SK-N-SH (cell line): ENCODE measurements around the gene CLIC4. TPM values are rescaled to one million over a fixed set of nuclear protein-coding genes. Genes with fewer than 3 reads are reported as not detected.
A peak's percentile ranks its signal among the peaks of the same experiment; 100 is the strongest.

Experiments used
- CTCF ChIA-PET: fragments of 300-600, 350-600 bp; formaldehyde crosslinking; extraction: SDS; loops from one replicate; lab custom pipeline; 2021; lab: Yijun Ruan, JAX
- POLR2A ChIA-PET: fragments of 350-600 bp; sonication (Branson Sonifier 250); formaldehyde crosslinking; extraction: SDS; loops from one replicate; lab custom pipeline; 2020; ENCODE audit warnings: antibody characterized with exemption, inconsistent platforms; lab: Yijun Ruan, JAX
- DNase-seq: peaks from one replicate; pipeline ENCODE4 v3.0.0; 2012
- H2AFZ ChIP-seq: fragments of 200-600 bp; sonication (generic); 2 replicates; pipeline ENCODE4 v1.8.1; 2016; ENCODE audit warnings: antibody characterized with exemption, mild to moderate bottlenecking, low read depth
- H3F3A ChIP-seq: fragments of 200-600 bp; sonication (generic); replicated peaks from 2 replicates; pipeline ENCODE3; 2016; ENCODE audit warnings: antibody characterized with exemption, mild to moderate bottlenecking; ENCODE audit not compliant: insufficient read depth
- H3K27ac ChIP-seq, 2 experiments: fragments of 200-500 bp in 1 of 2; fragments of 200-600 bp in 1 of 2; sonication (Bioruptor generic) in 1 of 2; sonication (generic), shearing (Covaris generic) in 1 of 2; 2 replicates each; pipeline versions ENCODE4 v1.5.1 to v1.6.1; 2014 to 2016; ENCODE audit warnings: low read depth in 2 of 2, inconsistent platforms in 1 of 2, low read length in 1 of 2, mild to moderate bottlenecking in 1 of 2, mixed read lengths in 1 of 2
- H3K27me3 ChIP-seq: fragments of 200-600 bp; sonication (generic), shearing (Covaris generic); 2 replicates; pipeline ENCODE4 v1.6.1; 2016; ENCODE audit warnings: mixed run types; ENCODE audit not compliant: insufficient read depth
- H3K36me3 ChIP-seq, 2 experiments: fragments of 200-500 bp in 1 of 2; fragments of 200-600 bp in 1 of 2; sonication (Bioruptor generic) in 1 of 2; sonication (generic) in 1 of 2; replicated peaks in 1 of 2; 2 replicates each; pipeline versions ENCODE3 to v1.5.1; 2014 to 2016; ENCODE audit warnings: low read length in 1 of 2, mild to moderate bottlenecking in 1 of 2; ENCODE audit not compliant: insufficient read depth in 2 of 2, control insufficient read depth in 1 of 2
- H3K4me1 ChIP-seq, 2 experiments: fragments of 200-500 bp in 1 of 2; fragments of 200-600 bp in 1 of 2; sonication (Bioruptor generic) in 1 of 2; sonication (generic), shearing (Covaris generic) in 1 of 2; 2 replicates each; pipeline versions ENCODE4 v1.5.1 to v1.6.1; 2014 to 2016; ENCODE audit warnings: low read depth in 1 of 2, low read length in 1 of 2, mixed run types in 1 of 2; ENCODE audit not compliant: insufficient read depth in 2 of 2, control insufficient read depth in 1 of 2
- H3K4me2 ChIP-seq: fragments of 200-600 bp; sonication (generic), shearing (Covaris generic); 2 replicates; pipeline ENCODE4 v1.6.1; 2017; ENCODE audit warnings: mixed run types
- H3K4me3 ChIP-seq, 2 experiments: fragments of 200-500 bp in 1 of 2; fragments of 200-600 bp in 1 of 2; sonication (Bioruptor generic) in 1 of 2; sonication (generic), shearing (Covaris generic) in 1 of 2; 2 replicates each; pipeline versions ENCODE4 v1.5.1 to v1.8.1; 2014 to 2016; ENCODE audit warnings: low read depth in 2 of 2, inconsistent platforms in 1 of 2, low read length in 1 of 2, mild to moderate bottlenecking in 1 of 2, mixed read lengths in 1 of 2, moderate library complexity in 1 of 2
- H3K79me2 ChIP-seq: fragments of 200-600 bp; sonication (generic); 2 replicates; pipeline ENCODE4 v1.8.1; 2017; ENCODE audit warnings: mild to moderate bottlenecking; ENCODE audit not compliant: insufficient read depth
- H3K9ac ChIP-seq: fragments of 200-600 bp; sonication (generic); 2 replicates; pipeline ENCODE4 v1.6.1; 2017; ENCODE audit warnings: mixed run types
- H3K9me2 ChIP-seq: fragments of 200-600 bp; sonication (generic); 2 replicates; pipeline ENCODE4 v1.6.1; 2017; ENCODE audit warnings: mixed run types
- H3K9me3 ChIP-seq: fragments of 200-600 bp; sonication (generic); 2 replicates; pipeline ENCODE4 v1.6.1; 2017; ENCODE audit warnings: mixed run types, mild to moderate bottlenecking, moderate library complexity
- H4K20me1 ChIP-seq: fragments of 200-600 bp; sonication (generic); 2 replicates; pipeline ENCODE4 v1.6.1; 2017; ENCODE audit warnings: mild to moderate bottlenecking, mixed run types; ENCODE audit not compliant: insufficient read depth
- CHD2 ChIP-seq: fragments of 150-350 bp; IDR thresholded peaks from 2 replicates; pipeline ENCODE4 v1.6.1; 2018; ENCODE audit warnings: low read length; ENCODE audit not compliant: partially characterized antibody
- CTCF ChIP-seq: fragments of 200-600 bp; sonication (generic); IDR thresholded peaks from 2 replicates; pipeline ENCODE4 v1.6.1; 2017; ENCODE audit warnings: antibody characterized with exemption, mild to moderate bottlenecking, moderate library complexity
- EP300 ChIP-seq, 2 experiments: IDR thresholded peaks; 2 replicates each; pipeline versions ENCODE4 v1.4.0 to v1.6.1; 2012; ENCODE audit warnings: borderline replicate concordance in 1 of 2, low read depth in 1 of 2, low read length in 1 of 2
- EZH2phosphoT487 ChIP-seq: fragments of 200-600 bp; sonication (generic); IDR thresholded peaks from 2 replicates; pipeline ENCODE4 v1.6.1; 2017; ENCODE audit warnings: low read depth, mixed run types, mild to moderate bottlenecking, antibody characterized with exemption, moderate library complexity, borderline replicate concordance
- FOSL2 ChIP-seq: IDR thresholded peaks from 2 replicates; pipeline ENCODE4 v1.4.0; 2012; ENCODE audit warnings: low read depth, mild to moderate bottlenecking, moderate library complexity, borderline replicate concordance
- GABPA ChIP-seq: IDR thresholded peaks from 2 replicates; pipeline ENCODE4 v1.4.0; 2012; ENCODE audit warnings: low read depth, mild to moderate bottlenecking
- GATA2 ChIP-seq: sonication (generic); formaldehyde crosslinking; IDR thresholded peaks from 2 replicates; pipeline ENCODE4 v1.5.0; 2020; ENCODE audit warnings: mild to moderate bottlenecking, missing genetic modification reagents
- JUND ChIP-seq: IDR thresholded peaks from 2 replicates; pipeline ENCODE4 v1.4.0; 2012
- MAX ChIP-seq: IDR thresholded peaks from 2 replicates; pipeline ENCODE4 v1.4.0; 2012; ENCODE audit warnings: low read depth
- MXI1 ChIP-seq: IDR thresholded peaks from 2 replicates; pipeline ENCODE4 v1.6.1; 2012; ENCODE audit warnings: mild to moderate bottlenecking, low read depth, low read length, improper control_type of control experiment
- NFIC ChIP-seq: IDR thresholded peaks from 2 replicates; pipeline ENCODE4 v1.4.0; 2012; ENCODE audit warnings: borderline replicate concordance
- RAD21 ChIP-seq: IDR thresholded peaks from 2 replicates; pipeline ENCODE4 v1.6.1; 2012; ENCODE audit warnings: mild to moderate bottlenecking, low read length
- RFX5 ChIP-seq: IDR thresholded peaks from 2 replicates; pipeline ENCODE4 v1.6.1; 2012; ENCODE audit warnings: mild to moderate bottlenecking, improper control_type of control experiment, low read length
- SIN3A ChIP-seq: IDR thresholded peaks from 2 replicates; pipeline ENCODE4 v1.6.1; 2012; ENCODE audit warnings: low read depth, mild to moderate bottlenecking, low read length, moderate library complexity, borderline replicate concordance
- SMC3 ChIP-seq: IDR thresholded peaks from 2 replicates; pipeline ENCODE4 v1.6.1; 2012; ENCODE audit warnings: low read depth, low read length, improper control_type of control experiment
- TAF1 ChIP-seq: IDR thresholded peaks from 2 replicates; pipeline ENCODE4 v1.6.1; 2012; ENCODE audit warnings: low read depth, mild to moderate bottlenecking, low read length, moderate library complexity, borderline replicate concordance
- TEAD4 ChIP-seq: IDR thresholded peaks from 2 replicates; pipeline ENCODE4 v1.4.0; 2012; ENCODE audit warnings: mild to moderate bottlenecking, borderline replicate concordance; ENCODE audit not compliant: insufficient read depth
- YY1 ChIP-seq: IDR thresholded peaks from 2 replicates; pipeline ENCODE4 v1.4.0; 2012; ENCODE audit warnings: low read depth, mild to moderate bottlenecking
- WGBS: methylation state at CpG from one replicate; pipeline ENCODE4 v1.1.6; 2017; ENCODE audit warnings: low lambda C conversion rate; 5-methylcytosine and 5-hydroxymethylcytosine counted together
- polyA plus RNA-seq, 3 experiments: library from polyadenylated mRNA; depleted of rRNA; stranded (reverse); fragments of >200 nt; gene quantifications; 2 replicates each; pipeline ENCODE4 v1.2.3, GENCODE V29; 2012
- TF ChIP-seq, protein P1 (sequence below): IDR thresholded peaks from 2 replicates; pipeline ENCODE4 v1.4.0; 2012; ENCODE audit warnings: low read depth, borderline replicate concordance

CLIC4 gene
- polyA plus RNA-seq, 1 of the 3 experiments (the other 2 are of a cell fraction): 66.4 TPM

DNA sequence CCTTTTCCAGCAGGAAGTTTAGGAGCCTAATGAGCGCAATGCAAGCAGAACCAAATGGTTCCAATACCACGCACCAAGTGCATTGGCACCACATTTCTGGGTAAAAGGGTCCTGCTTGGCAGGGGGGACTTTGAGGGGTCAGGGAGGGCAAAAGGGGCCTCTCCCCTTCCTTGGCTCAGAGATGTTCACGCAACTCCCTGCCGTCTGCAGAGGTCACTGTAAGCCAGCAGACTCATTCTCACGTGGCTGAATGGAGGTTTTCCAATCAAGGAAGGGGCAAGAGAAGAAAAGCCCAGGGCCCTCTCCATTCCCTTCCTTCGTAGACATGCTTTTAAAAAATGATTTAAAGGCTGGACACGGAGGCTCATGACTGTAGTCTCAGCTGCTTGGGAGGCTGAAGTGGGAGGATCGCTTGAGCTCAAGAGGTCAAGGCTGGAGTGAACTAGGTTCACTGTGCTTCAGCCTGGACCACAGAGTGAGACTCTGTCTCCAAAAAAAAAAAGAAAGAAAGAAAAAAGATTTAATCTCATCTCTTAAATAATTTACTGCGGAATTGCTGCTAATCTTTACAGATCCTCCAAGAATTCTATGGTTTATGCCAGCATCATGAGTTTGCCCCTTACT is 104.5 kb downstream of the CLIC4 start:
- Histone ChIP-seq H3F3A (peaks cover 19% of the 10 kb centered on the region), H3K36me3 (peaks cover 0 to 23% of the 10 kb centered on the region in 2 experiments), H3K9me2 (no peaks in the 10 kb centered on the region), H3K9me3 (no peaks in the 10 kb centered on the region), H3K27me3 (no peaks in the 10 kb centered on the region)
- no peak for TF ChIP-seq TAF1
- TF ChIP-seq YY1: no peak
- no peak for TF ChIP-seq RFX5
- no peak for TF ChIP-seq CHD2
- TF ChIP-seq SMC3: peak; percentile 35; the same call in 1 of the 2 replicates
- TF ChIP-seq TEAD4: no peak
- no peak for TF ChIP-seq EZH2phosphoT487
- no peak for TF ChIP-seq GABPA
- no peak for TF ChIP-seq JUND
- peak; percentile 40 for TF ChIP-seq CTCF
- TF ChIP-seq NFIC: no peak
- no peak for TF ChIP-seq MAX
- no peak for TF ChIP-seq FOSL2
- TF ChIP-seq MXI1: no peak
- no peak for TF ChIP-seq EP300 (IDR thresholded peaks at IDR 0.05; ENCODE audit: borderline replicate concordance in 1 of 2, low read depth in 1 of 2, low read length in 1 of 2)
- no peak for TF ChIP-seq GATA2 (CRISPR knock-in tag)
- TF ChIP-seq, protein P1, sequence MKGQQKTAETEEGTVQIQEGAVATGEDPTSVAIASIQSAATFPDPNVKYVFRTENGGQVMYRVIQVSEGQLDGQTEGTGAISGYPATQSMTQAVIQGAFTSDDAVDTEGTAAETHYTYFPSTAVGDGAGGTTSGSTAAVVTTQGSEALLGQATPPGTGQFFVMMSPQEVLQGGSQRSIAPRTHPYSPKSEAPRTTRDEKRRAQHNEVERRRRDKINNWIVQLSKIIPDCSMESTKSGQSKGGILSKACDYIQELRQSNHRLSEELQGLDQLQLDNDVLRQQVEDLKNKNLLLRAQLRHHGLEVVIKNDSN: no peak
- TF ChIP-seq RAD21: peak; percentile 67
- TF ChIP-seq SIN3A: no peak
- TF ChIP-seq, all 33 proteins: peak for 3
- H3K4me3 ChIP-seq: no peak overlapping the region
- no peak overlapping the region for H2AFZ ChIP-seq
- H3K27ac ChIP-seq: no peak overlapping the region
- ChIA-PET POLR2A (no interaction called here), CTCF (interaction anchor here (1.0 to 5.0 kb wide), 9 partner anchors 13 to 355 kb away, joined by 3 to 78 read pairs (median 13); no protein-coding TSS in a partner anchor)
- peaks cover 0 to 10% of the 10 kb centered on the region in 2 experiments; a peak in 1 of 4 replicates for H3K4me1 ChIP-seq
- DNase-seq: no peak
- no peaks in the 10 kb centered on the region for H4K20me1 ChIP-seq
- WGBS: 81% methylated on average over 9 of the region's 9 CpGs
- no peaks in the 10 kb centered on the region for H3K79me2 ChIP-seq
- H3K9ac ChIP-seq: no peak overlapping the region
- H3K4me2 ChIP-seq: no peak overlapping the region
